GM12878 (cell line): ENCODE results near the gene CMTM3. TPM values are rescaled to one million over a fixed set of nuclear protein-coding genes. Genes with fewer than 3 reads are reported as not detected.

Source experiments
- ATAC-seq: fragments of 200-7000 bp; cut with Tn5 transposase; 3 replicates; pipeline ENCODE4 v1.9.1; 2020; ENCODE audit warnings: mild to moderate bottlenecking, moderate library complexity
- BruUV-seq: library from RNA; stranded (reverse); fragments of 400-500 nt; replicated peaks from 2 replicates; lab custom pipeline; 2021; lab: Mats Ljungman, UMichigan
- CTCF ChIA-PET: fragments of 300-600 bp; sonication (Branson Sonifier 250); formaldehyde crosslinking; extraction: SDS; loops from one replicate; lab custom pipeline; 2021; ENCODE audit warnings: inconsistent platforms; lab: Yijun Ruan, JAX
- POLR2A ChIA-PET: fragments of 350-600 bp; formaldehyde crosslinking; extraction: SDS; loops from one replicate; lab custom pipeline; 2021; ENCODE audit warnings: inconsistent platforms; lab: Charles Lee
- RAD21 ChIA-PET: fragments of 300-600 bp; sonication (Branson Sonifier 250); formaldehyde crosslinking; loops from one replicate; lab custom pipeline; 2023; ENCODE audit warnings: antibody characterized with exemption; ENCODE audit not compliant: unreplicated experiment; lab: Charles Lee
- SMC1A ChIA-PET: fragments of 300-600 bp; sonication (Branson Sonifier 250); formaldehyde crosslinking; loops from one replicate; lab custom pipeline; 2023; ENCODE audit not compliant: unreplicated experiment, uncharacterized antibody; lab: Charles Lee
- DNase-seq: peaks from one replicate; pipeline ENCODE4 v3.0.0-alpha.2; 2011; ENCODE audit warnings: low read depth, low spot score
- FAIRE-seq: peaks from 3 replicates; lab custom pipeline; 2011; peaks lifted over from hg19 to GRCh38; lab: Jason Lieb, UNC
- H2AFZ ChIP-seq: 2 replicates; pipeline ENCODE4 v1.6.0; 2011; ENCODE audit warnings: low read depth, low read length, control low read depth; ENCODE audit not compliant: control insufficient read depth
- H3K27ac ChIP-seq: 2 replicates; pipeline ENCODE4 v1.5.1; 2011; ENCODE audit warnings: control low read depth; ENCODE audit not compliant: control insufficient read depth, insufficient read depth
- H3K27me3 ChIP-seq, 2 experiments: replicated peaks in 1 of 2; 2 replicates each; pipeline versions ENCODE4 v1.6.0 to v1.6.1; 2011; ENCODE audit warnings: low read length in 1 of 2; ENCODE audit not compliant: control insufficient read depth in 2 of 2, insufficient read depth in 2 of 2
- H3K36me3 ChIP-seq, 2 experiments: 2 replicates each; pipeline ENCODE4 v1.5.1; 2011; ENCODE audit warnings: low read length in 1 of 2; ENCODE audit not compliant: control insufficient read depth in 2 of 2, insufficient read depth in 2 of 2
- H3K4me1 ChIP-seq: 2 replicates; pipeline ENCODE4 v1.6.1; 2011; ENCODE audit warnings: mild to moderate bottlenecking, low read length, moderate library complexity, mixed read lengths; ENCODE audit not compliant: control insufficient read depth, insufficient read depth
- H3K4me2 ChIP-seq: 2 replicates; pipeline ENCODE4 v1.6.0; 2011; ENCODE audit warnings: control low read depth; ENCODE audit not compliant: control insufficient read depth, insufficient read depth
- H3K4me3 ChIP-seq: fragments of 200-600 bp; sonication (generic); 2 replicates; pipeline ENCODE4 v1.5.1; 2016
- H3K79me2 ChIP-seq: 2 replicates; pipeline ENCODE4 v1.6.0; 2011; ENCODE audit warnings: low read length; ENCODE audit not compliant: control insufficient read depth, insufficient read depth
- H3K9ac ChIP-seq: 2 replicates; pipeline ENCODE4 v1.8.0; 2011; ENCODE audit warnings: low read length, control low read depth, mixed read lengths; ENCODE audit not compliant: control insufficient read depth, insufficient read depth
- H3K9me3 ChIP-seq: replicated peaks from 3 replicates; pipeline ENCODE4 v1.5.1; 2011; ENCODE audit warnings: mild to moderate bottlenecking, low read length; ENCODE audit not compliant: control insufficient read depth, insufficient read depth
- H4K20me1 ChIP-seq: 2 replicates; pipeline ENCODE4 v1.6.0; 2011; ENCODE audit not compliant: control insufficient read depth, insufficient read depth
- CBX5 ChIP-seq: sonication (generic); IDR thresholded peaks from 2 replicates; pipeline ENCODE4 v1.6.1; 2016; ENCODE audit warnings: low read depth, moderate library complexity, mild to moderate bottlenecking, inconsistent platforms
- CEBPB ChIP-seq, 2 experiments: fragments of 150-350 bp in 1 of 2; IDR thresholded peaks; 2 replicates each; pipeline ENCODE4 v1.6.1; 2012 to 2014; ENCODE audit warnings: low read depth in 2 of 2, low read length in 2 of 2, borderline replicate concordance in 1 of 2, inconsistent platforms in 1 of 2
- CTCF ChIP-seq, 3 experiments: IDR thresholded peaks in 2 of 3; conservative IDR thresholded peaks in 1 of 3; 2 replicates each; pipeline ENCODE4 v1.5.1; 2011; ENCODE audit warnings: low read depth in 3 of 3, low read length in 3 of 3, mild to moderate bottlenecking in 3 of 3, control low read depth in 2 of 3, moderate library complexity in 2 of 3, inconsistent platforms in 1 of 3, mixed read lengths in 1 of 3; ENCODE audit not compliant: control insufficient read depth in 2 of 3, insufficient read depth in 1 of 3; ENCODE audit errors: extremely low read depth in 1 of 3
- NBN ChIP-seq: fragments of 450-650 bp; IDR thresholded peaks from 2 replicates; pipeline ENCODE4 v1.6.1; 2016
- NFYA ChIP-seq: IDR thresholded peaks from 2 replicates; pipeline ENCODE4 v1.6.1; 2011; ENCODE audit warnings: low read depth, mild to moderate bottlenecking, low read length, improper control_type of control experiment, borderline replicate concordance
- PBX3 ChIP-seq: IDR thresholded peaks from 2 replicates; pipeline ENCODE4 v1.6.1; 2011; ENCODE audit warnings: mild to moderate bottlenecking, low read depth, low read length, moderate library complexity; ENCODE audit not compliant: insufficient replicate concordance
- RAD21 ChIP-seq: IDR thresholded peaks from 2 replicates; pipeline ENCODE4 v1.6.1; 2011; ENCODE audit warnings: mild to moderate bottlenecking, low read depth, low read length, moderate library complexity; ENCODE audit not compliant: insufficient read depth
- SMC3 ChIP-seq: IDR thresholded peaks from 2 replicates; pipeline ENCODE4 v1.6.1; 2011; ENCODE audit warnings: low read length, improper control_type of control experiment, borderline replicate concordance
- ZBTB11 ChIP-seq: fragments of 450-650 bp; formaldehyde crosslinking; IDR thresholded peaks from 2 replicates; pipeline ENCODE4 v1.5.0; 2022; ENCODE audit warnings: mild to moderate bottlenecking, missing genetic modification characterization
- WGBS: methylation state at CpG from one replicate; pipeline ENCODE4 v1.1.6; 2016; ENCODE audit warnings: low lambda C conversion rate; ENCODE audit not compliant: insufficient replicate concordance, insufficient coverage; ENCODE audit errors: missing lambda C conversion rate; 5-methylcytosine and 5-hydroxymethylcytosine counted together
- in situ Hi-C: fragments of 300-500 bp; cut with MboI; formaldehyde crosslinking; loops from 9 replicates; pipeline ENCODE4 v1.14.3; 2018; ENCODE audit warnings: mixed read lengths
- intact Hi-C: fragments of 100-400 bp; cut with micrococcal nuclease; formaldehyde crosslinking; loops from one replicate; pipeline ENCODE4 v1.14.2; 2022; ENCODE audit not compliant: unreplicated experiment
- polyA plus RNA-seq, 11 experiments: library from polyadenylated mRNA; depleted of rRNA in 4 of 11; unstranded in 6 of 11; stranded (reverse) in 5 of 11; fragments of >200 nt; fragmentation: Nextera tagmentation in 4 of 11; fragmentation: Illumina TruSeq in 1 of 11; extraction: Ambion mirVana in 4 of 11; extraction: Trizol in 1 of 11; gene quantifications; 1 replicate in 1 of 11; 2 replicates in 10 of 11; pipeline versions ENCODE4 v1.2.1 to v1.2.3, GENCODE V29; 2011 to 2016; ENCODE audit warnings: inconsistent platforms in 2 of 11, missing spikeins in 2 of 11, low read depth in 1 of 11
- total RNA-seq, 4 experiments: library from RNA; depleted of rRNA in 3 of 4; stranded (reverse); fragments of >200 nt in 3 of 4; fragmentation: Illumina TruSeq in 1 of 4; extraction: Trizol in 1 of 4; gene quantifications; 2 replicates each; pipeline versions ENCODE4 v1.2.1 to v1.2.3, GENCODE V29; 2013 to 2021
- TF ChIP-seq, protein P1 (sequence below): fragments of 450-650 bp; formaldehyde crosslinking; IDR thresholded peaks from 2 replicates; pipeline ENCODE4 v1.4.0; 2022; ENCODE audit warnings: mild to moderate bottlenecking, moderate library complexity
- TF ChIP-seq, protein P2 (sequence below): IDR thresholded peaks from 2 replicates; pipeline ENCODE4 v1.6.1; 2012; ENCODE audit warnings: low read depth, low read length, improper control_type of control experiment

The CMTM3 gene
- total and polyA plus RNA-seq, 10 of the 15 experiments (the other 5 are each of a cell fraction or from before 2014, with no cell fraction given) = 5.4 to 47.4 (median 28.6) TPM

DNA sequence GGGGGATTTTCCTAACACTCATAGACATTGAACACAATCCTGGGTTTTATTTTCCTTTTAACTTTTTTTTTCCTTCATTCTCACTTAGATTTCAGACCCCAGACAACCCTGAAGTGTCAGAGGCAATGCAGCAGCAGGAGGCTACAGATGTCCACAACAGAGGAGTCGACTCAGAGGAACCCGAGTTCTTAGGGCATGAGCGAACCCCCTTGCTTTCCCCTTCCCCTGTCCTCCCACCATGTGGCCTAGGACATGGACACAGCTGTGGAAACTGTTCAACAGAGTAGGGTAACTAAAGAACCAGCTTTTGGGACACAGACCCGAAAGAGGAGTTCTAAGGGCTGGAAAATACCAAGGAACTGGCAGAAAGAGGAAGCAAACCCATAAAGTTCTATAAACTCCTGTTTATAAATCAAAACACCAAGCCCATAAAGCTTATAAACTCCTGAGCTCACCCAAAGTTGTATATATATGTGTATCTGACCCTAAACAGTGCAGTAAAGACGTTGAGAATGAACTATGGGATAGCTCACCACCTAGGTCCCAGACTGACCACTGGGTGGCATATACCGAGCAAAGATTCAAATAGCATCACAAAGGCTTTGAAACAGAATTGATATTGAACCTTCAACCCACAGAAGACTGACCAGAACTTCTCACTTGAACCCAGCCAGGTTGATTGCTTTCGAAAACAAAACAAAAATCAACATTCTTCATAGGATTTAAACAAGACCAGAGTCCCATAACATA is 58.1 kb downstream of the CMTM3 start:
- H3K4me2 ChIP-seq = no peak overlapping the region
- no peaks in the 10 kb centered on the region for H3K9me3 ChIP-seq
- H3K4me1 ChIP-seq = no peaks in the 10 kb centered on the region
- H3K27ac ChIP-seq = no peak overlapping the region
- SMC1A ChIA-PET = interaction anchor here (0.8 to 0.9 kb wide), 2 partner anchors 34 to 75 kb away, joined by 3 to 4 read pairs; no protein-coding TSS in a partner anchor
- 9% methylated on average over 7 of the region's 7 CpGs for WGBS
- RAD21 ChIA-PET = interaction anchor here (0.7 to 2.7 kb wide), 5 partner anchors 11 to 1523 kb away, joined by 3 to 19 read pairs (median 5); no protein-coding TSS in a partner anchor
- CTCF ChIA-PET = interaction anchor here (0.5 to 4.0 kb wide), 9 partner anchors 10 to 321 kb away, joined by 3 to 45 read pairs (median 6); no protein-coding TSS in a partner anchor
- DNase-seq (no peak), FAIRE-seq (no peak), ATAC-seq (peak; percentile 95)
- no peak overlapping the region for H3K4me3 ChIP-seq
- H3K79me2 ChIP-seq = no peaks in the 10 kb centered on the region
- no peak overlapping the region for H2AFZ ChIP-seq
- in situ Hi-C loops = no loop called here
- H4K20me1 ChIP-seq = no peaks in the 10 kb centered on the region
- intact Hi-C loops = loop anchor here (2.0 to 5.0 kb wide), 2 partner anchors 204 to 255 kb away; no protein-coding TSS in a partner anchor
- H3K27me3 ChIP-seq = 0 out of 4 replicates have a peak, but pooled peaks cover 0 to 2% of the 10 kb centered on the region in 2 experiments
- H3K9ac ChIP-seq = no peak overlapping the region
- H3K36me3 ChIP-seq = no peaks in the 10 kb centered on the region
- BruUV-seq = no TSS peak
- POLR2A ChIA-PET = no interaction called here
- TF ChIP-seq CTCF (IDR thresholded peaks at IDR 0.05 in 2 of 3, conservative IDR thresholded peaks at IDR 0.05 in 1 of 3; ENCODE audit: control insufficient read depth in 2 of 3, extremely low read depth in 1 of 3, insufficient read depth in 1 of 3, low read depth in 3 of 3, low read length in 3 of 3) (peak; percentile 38 to 43 (median 40); a peak in 5 of 6 replicates), ZBTB11 (CRISPR knock-in tag) (no peak), RAD21 (peak; percentile 40), NFYA (no peak), SMC3 (peak; percentile 32; the same call in 1 of the 2 replicates), PBX3 (no peak), CEBPB (IDR thresholded peaks at IDR 0.05; ENCODE audit: borderline replicate concordance in 1 of 2, low read depth in 2 of 2, low read length in 2 of 2) (no peak), CBX5 (no peak), NBN (no peak)
- TF ChIP-seq, protein P1, sequence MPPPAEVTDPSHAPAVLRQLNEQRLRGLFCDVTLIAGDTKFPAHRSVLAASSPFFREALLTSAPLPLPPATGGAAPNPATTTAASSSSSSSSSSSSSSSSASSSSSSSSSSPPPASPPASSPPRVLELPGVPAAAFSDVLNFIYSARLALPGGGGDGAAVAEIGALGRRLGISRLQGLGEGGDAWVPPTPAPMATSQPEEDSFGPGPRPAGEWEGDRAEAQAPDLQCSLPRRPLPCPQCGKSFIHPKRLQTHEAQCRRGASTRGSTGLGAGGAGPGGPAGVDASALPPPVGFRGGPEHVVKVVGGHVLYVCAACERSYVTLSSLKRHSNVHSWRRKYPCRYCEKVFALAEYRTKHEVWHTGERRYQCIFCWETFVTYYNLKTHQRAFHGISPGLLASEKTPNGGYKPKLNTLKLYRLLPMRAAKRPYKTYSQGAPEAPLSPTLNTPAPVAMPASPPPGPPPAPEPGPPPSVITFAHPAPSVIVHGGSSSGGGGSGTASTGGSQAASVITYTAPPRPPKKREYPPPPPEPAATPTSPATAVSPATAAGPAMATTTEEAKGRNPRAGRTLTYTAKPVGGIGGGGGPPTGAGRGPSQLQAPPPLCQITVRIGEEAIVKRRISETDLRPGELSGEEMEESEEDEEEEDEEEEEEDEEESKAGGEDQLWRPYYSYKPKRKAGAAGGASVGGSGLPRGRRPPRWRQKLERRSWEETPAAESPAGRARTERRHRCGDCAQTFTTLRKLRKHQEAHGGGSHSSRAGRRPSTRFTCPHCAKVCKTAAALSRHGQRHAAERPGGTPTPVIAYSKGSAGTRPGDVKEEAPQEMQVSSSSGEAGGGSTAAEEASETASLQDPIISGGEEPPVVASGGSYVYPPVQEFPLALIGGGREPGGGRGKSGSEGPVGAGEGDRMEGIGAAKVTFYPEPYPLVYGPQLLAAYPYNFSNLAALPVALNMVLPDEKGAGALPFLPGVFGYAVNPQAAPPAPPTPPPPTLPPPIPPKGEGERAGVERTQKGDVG (CRISPR knock-in tag) = no peak
- TF ChIP-seq, protein P2, sequence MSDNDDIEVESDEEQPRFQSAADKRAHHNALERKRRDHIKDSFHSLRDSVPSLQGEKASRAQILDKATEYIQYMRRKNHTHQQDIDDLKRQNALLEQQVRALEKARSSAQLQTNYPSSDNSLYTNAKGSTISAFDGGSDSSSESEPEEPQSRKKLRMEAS = no peak
